Activated CD4-positive, alpha-beta T cell treated with anti-CD3 and anti-CD28 coated beads, Interleukin-2, Interleukin-4, amounts not matched to agents 100 ng/mL and 50 ng/mL, durations not matched to agents 16 hours and 8 hours (primary cell): Measurements from ENCODE around the gene STAT6.

Experiments
- DNase-seq: peaks from one replicate; pipeline ENCODE4 v3.0.0-alpha.2; 2020; ENCODE audit warnings: low spot score

STAT6 gene

GRCh38 chr12:57048423-57049118 lies 62.6 kb downstream of the STAT6 start:
- no peak for DNase-seq

GRCh38 chr12:57047981-57048380 lies 63.2 kb downstream of the STAT6 start:
- no peak for DNase-seq

- DNase-seq = peak; percentile 73
Measured at GRCh38 chr12:57046947-57047890, 63.9 kb downstream of the STAT6 start.

GRCh38 chr12:57046086-57046791 lies 64.9 kb downstream of the STAT6 start:
- DNase-seq = no peak
